Stimulated activated CD4-positive, alpha-beta T cell treated with anti-CD3 and anti-CD28 coated beads, TNF-alpha, amount 100 ng/mL, for 4 hours (primary cell): ENCODE results near the gene ZNF543.
"Not testable (repeated sequence)": the region's sequence is repeated elsewhere in the genome, so short reads cannot be mapped to it uniquely, and the experiment has no call there.

ENCODE experiments used
- DNase-seq, 3 experiments: peaks; one replicate each; pipeline ENCODE4 v3.0.0-alpha.2; 2020; ENCODE audit warnings: low read depth in 3 of 3

Gene ZNF543

DNA sequence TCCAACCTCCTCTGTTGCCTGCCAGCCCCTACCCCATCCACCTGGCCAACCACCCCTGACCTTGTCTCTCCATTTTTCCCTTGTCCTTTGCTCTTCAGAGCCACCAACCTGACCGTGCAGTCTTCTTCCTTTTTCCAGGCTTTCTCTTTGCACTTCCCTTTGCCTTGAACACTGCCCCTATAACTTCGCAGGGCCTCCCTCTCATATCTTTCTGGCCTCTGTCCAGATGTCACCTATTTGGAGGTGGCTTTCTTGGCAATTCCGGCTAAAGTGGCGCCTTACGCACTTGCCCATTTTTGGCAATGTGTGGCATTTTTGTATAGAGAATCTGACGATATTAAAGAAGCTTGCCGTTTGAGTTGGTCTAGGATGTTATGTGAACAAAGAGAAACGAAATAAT lies 844 bp downstream of the ZNF543 start:
- DNase-seq: no peak

DNA sequence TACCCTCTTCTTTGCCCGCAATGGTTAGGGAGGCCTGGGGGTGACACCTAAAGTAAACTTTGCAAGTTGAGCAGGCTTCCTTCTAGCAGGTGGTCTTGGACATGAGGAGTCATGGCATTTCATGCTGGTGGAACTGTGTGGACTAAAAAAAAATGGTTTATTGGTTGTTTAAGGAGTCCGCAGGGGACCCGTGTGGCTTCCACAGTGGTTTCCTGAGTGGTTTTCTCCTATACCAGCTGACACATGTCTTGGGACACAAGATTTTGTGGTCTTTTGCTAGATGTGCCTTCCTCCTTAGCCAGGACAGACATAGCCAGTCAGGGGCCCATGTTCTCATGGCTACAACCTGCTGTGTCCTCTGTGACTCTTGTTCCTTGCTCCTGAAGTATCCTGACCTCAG lies 1.5 kb downstream of the ZNF543 start:
- no peak for DNase-seq

DNA sequence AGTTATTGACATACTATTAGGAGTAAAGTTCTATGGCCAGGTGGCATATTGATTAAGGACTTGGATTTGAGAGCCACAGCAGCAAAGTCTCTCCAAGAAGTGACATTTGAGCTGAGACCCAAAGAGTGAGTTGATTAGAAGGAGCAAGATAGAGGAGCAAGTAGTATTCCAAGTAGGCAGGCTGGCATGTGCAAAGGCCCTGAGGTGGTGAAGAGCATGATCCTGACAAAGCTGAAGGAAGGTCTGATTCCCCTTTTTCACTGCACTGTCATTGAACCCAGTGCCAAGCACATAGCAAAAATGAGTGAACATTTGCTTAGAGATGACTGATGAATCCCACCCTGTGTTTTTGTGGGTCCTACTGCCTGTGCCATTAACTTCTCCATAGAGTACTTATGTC lies 4.7 kb downstream of the ZNF543 start:
- DNase-seq: no peak

DNA sequence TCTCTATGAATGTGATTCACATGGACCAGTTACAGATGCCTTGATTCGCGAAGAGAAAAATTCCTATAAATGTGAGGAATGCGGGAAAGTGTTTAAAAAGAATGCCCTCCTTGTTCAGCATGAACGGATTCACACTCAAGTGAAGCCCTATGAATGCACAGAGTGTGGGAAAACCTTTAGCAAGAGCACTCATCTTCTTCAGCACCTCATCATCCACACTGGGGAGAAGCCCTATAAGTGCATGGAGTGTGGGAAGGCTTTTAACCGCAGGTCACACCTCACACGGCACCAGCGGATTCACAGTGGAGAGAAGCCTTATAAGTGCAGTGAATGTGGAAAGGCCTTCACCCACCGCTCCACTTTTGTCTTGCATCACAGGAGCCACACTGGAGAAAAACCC lies 7.7 kb downstream of the ZNF543 start:
- no peak for DNase-seq

DNA sequence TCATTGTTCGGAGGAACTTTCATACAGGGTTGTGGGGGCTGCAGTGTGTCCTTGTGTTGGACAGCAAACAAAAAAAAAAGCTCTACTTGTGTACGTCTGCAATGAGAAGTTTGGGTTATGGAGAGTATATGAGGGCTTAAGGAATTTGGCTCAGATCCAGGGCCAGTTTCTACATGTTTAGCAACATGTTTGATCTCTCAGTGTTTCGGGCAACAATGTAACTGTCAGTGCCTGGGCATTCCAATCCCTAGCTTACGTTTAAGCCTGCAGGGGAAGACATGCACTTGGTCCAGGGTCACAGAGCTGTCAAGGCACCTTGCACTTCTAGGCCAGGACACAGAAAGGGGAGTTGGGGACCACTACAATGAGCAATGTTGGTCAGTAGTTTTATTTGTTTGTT lies 13.9 kb downstream of the ZNF543 start:
- DNase-seq: no peak

DNA sequence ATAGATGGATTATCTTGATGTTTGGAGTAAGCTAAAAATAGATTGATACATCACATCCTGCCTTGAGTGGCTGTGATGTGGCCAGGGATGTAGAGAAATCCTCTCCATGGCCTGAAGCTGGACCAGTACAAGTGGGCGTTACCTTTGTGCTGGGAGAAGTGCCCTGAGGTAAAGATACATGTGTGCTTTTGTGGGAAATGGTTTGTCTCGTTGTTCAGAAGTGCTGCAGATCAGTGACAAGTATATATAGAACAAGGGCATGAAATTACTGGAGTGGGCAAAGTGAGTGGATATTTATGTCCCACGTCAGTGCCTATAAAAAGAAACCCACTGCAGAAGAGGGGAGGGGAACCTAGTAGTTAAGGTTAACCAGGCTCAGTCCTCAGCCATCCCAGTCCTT lies 18.6 kb downstream of the ZNF543 start:
- DNase-seq: no peak

DNA sequence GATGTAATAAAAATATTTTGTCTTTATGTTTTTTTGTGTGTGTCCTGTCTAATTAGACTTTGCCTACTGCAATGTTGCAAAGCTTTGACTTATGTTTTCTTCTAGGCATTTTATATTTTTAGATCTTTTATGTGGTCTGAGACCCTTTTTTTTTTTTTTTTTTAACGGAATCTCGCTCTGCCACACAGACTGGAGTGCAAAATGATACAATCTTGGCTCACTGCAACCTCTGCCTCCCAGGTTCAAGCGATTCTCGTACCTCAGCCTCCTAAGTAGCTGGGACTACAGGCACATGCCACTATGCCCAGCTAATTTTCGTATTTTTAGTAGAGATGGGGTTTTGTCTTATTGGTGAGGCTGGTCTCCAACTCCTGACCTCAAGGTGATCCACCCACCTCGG lies 22.3 kb downstream of the ZNF543 start:
- DNase-seq: no peak

DNA sequence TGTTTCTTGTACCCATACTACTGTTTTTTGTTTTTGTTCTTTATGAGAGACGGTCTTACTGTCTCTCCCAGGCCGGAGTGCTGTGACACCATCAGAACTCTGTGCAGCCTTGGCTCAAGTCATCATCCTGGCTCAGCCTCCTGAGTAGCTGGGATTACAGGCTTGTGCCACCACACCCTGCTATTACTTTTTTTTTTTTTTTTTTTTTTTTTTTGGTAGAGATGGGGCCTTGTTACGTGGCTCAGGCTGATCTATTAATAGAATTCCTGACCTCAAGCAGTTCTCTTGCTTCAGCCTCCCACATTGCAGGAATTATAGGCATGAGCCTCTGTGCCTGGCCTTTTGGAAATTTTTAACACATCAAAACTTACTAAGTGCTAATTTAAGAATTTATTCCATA lies 27.9 kb downstream of the ZNF543 start:
- DNase-seq: no peak

DNA sequence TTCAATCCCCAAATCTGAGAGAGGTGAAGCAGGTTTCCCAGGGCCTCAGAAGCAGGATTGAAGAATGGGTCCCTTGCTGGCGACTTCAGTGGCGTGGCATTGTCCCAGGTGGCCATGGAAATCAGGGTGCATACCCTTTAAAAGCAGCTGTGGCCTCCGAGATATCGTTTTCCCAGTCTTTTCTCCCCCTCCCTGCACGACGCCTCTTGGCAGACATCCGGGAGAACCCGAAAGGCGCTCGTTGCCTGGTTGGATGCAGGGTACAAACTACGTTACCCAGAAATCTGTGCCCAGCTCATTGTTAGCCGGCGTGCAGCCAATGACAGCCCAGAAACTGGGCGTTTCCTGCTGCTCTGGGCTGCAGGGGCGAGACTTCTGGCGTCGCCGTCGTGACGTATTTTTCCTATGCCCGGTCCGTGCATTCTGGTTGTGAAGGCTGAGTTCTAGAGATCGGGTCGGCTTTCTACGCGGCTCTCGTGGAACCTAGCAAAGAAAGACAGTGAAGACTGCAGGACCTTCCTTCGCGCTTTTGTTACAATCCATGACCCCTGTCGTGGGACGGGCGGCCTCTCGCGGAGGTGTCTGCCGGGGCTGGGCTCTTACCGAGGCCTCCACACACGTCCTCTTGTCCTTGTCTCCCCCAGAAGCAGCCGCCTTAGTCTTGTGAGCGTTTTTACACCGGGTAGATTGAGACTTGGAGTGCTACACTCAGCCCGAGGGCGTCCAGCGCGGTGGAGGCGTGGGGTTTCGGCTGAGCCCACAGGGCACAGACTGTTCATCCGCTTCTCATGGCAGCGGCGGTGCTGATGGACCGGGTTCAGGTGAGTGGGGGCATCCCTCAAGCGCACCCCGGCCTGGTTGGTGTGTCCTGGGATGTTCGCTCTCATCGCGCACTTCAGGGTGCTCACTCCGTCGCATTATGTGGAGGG lies 30.9 kb downstream of the ZNF543 start, which contains the start of gene ZNF304:
ZNF304 (plus strand) TSS at position 395 of the 929 bp plus-strand sequence; CDS start at position 789, 394 bp downstream.
- DNase-seq: peak; percentile 45 to 69 (median 67)

DNA sequence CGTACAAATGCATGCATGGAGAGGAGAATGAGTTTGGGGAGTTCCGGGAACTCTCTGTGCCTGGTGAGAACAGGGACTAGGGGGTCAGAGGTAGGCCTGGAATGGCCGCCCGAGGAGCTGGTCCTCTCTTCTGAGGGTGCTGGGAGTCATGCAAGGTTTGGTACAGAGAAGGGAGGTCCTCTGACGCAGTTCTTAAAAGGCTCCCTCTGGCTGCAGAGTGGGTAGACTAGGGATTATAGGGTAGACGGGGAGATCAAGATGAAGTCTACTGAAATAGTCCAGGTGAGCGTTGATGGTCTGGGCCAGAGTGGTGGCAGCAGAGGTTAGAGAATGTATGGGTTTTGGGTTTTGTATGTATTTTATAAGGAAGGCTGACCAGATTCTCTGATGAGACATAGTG lies 31.6 kb downstream of the ZNF543 start:
- no peak for DNase-seq

DNA sequence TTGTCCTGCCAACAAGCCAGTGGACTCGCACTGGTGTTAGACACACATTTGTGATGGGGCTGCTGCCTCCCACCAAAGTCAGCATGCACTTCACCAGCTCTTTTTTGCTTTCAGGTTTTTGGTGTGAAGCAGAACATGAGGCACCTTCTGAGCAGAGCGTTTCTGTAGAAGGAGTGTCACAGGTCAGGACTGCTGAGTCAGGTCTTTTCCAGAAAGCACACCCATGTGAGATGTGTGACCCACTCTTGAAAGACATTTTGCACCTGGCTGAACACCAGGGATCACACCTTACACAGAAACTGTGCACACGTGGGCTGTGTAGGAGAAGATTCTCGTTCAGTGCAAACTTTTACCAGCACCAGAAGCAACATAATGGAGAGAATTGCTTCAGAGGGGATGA lies 35.6 kb downstream of the ZNF543 start:
- DNase-seq: no peak

DNA sequence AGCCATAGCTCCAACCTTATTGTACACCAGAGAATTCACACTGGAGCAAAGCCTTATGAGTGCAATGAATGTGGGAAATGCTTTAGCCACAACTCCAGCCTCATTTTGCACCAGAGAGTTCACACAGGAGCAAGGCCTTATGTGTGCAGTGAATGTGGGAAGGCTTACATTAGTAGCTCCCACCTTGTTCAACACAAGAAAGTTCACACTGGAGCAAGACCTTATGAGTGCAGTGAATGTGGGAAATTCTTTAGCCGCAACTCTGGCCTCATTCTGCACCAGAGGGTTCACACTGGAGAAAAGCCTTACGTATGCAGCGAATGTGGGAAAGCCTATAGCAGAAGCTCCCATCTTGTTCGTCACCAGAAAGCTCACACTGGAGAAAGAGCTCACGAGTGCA lies 37.1 kb downstream of the ZNF543 start:
- DNase-seq: no peak

DNA sequence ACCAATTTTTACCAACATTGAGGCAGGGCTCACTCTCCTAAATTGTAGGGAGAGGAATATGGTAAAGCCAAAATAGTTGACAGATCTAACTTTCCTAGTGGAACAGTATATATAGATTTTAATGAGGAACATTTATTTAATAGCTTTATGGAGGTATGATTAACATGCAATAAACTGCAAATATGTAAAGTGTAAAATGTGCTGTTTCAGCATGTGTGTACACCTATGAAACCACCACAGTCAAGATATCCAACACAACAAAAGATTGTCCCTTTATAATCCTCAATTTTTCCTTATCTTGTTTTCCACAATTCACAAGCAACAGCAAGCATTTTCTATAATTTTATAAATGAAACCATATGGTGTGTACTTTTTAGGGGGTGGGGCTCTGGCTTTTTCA lies 39.0 kb downstream of the ZNF543 start:
- DNase-seq: no peak

DNA sequence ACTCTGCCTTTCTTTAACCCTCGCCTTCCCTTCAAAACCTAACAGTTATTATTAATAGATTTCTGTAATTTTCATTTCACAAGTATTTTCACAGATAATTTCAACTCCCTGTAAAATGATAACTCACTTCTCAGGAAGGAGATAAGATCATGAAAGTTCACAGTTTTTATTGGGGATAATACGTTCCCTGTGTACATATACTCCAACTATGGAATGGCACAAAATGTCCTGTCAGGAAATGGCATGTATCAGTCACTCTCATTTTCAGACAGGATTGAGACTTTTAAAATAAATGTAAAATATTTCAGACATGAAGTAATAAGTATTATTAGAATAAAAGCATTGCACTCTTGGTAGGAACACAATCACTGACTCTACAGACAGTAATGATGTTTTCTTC lies 42.1 kb downstream of the ZNF543 start:
- no peak for DNase-seq

DNA sequence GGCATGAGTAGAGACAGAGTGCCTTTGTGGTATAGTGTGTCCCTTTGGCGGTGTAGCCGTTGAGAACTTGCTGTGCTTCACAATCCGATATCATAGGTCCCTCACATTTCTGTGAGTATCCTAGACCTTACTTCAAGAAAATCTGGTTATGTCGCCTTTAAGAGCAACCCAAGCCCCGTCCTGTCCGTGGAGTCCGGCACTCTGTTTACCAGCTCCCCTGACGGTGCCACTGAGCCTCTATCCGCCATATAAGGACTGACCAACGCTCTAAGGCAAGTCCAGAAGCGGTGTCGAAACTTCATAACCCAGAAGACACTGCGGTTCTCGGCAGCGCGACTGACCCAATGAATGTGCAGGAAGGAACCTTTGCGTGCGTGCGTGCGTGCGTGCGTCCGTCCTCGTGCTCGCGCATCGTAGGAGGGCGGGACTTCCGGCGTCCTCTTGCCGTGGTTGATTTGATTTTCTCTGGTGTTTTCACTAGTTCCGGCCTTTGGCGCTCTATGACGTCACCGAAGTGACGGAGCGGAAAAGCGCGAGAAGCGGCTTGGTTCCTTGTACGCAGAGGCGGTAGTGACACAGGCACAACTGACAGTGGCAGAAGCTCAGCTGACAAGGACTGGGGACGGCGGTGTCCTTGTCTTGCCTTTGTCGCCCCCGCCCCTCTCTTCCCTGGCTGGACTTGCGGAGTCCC lies 42.9 kb downstream of the ZNF543 start, which contains the start of the genes TRAPPC2B and ZNF547:
TRAPPC2B (plus strand) TSS at position 555 of the 691 bp plus-strand sequence. CDS start 1,283 bp downstream, outside the sequence.
ZNF547 (plus strand) TSS at position 555 of the 691 bp plus-strand sequence. CDS start 5,005 bp downstream, outside the sequence.
- DNase-seq: peak; percentile 94 to 98 (median 97)

DNA sequence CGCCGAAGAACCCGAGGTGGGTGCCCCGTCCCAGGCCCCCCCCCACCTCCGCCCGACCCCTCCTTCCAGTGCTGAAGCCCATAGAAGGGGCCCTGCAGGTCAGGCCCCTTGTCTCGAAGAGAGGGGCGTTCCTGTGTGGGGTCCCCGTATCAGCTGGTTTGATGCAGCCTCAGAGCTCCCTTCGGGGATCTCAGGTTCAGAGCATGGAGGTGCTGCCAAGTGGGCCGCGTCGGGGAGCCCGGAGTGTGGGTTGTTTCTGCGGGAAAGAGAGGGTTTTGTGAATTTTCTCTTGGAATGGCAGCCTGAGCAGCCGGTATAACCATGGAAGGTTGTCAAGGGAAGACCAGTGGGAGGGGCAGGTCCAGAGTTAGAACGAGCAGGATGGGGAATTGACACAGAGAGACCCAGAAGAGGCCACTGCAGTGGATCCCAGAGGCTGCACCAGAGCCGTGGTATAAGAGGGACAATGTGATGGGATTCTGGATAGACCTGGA lies 43.5 kb downstream of the ZNF543 start:
- no peak for DNase-seq

DNA sequence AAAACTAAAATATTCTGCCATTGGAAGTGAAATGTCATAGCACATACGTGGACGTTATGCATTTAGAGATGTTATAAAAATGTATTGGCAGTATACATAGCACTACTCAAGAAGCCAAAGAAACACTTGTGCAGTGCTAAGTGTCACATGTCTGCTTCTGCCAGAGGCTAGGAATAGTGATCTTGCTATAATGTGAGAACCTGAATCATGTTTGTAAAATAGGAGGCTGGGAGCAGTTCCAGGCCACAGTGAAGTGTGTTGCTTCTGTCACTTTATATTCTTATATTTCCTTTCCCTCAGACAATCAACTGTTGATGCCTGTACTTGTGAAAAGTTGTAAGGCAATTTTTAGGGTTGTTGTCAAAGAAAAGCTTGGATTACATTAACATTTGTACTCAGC lies 46.5 kb downstream of the ZNF543 start:
- no peak for DNase-seq

DNA sequence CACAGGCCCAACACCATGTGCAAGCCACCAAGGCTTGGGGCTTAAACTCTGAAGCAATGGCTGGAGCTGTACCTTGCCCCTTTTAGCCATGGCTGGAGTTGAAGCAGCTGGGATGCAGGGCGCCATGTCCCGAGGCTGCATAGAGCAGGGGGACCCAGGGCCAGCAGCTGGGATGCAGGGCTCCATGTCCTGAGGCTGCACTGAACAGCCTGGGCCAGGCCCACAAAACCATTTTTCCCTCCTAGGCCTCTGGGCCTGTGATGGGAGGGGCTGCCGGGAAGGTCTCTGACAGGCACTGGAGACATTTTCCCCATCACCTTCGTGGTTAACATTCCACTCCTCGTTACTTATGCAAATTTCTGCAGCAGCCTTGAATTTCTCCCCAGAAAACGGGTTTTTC lies 53.9 kb downstream of the ZNF543 start:
- no peak for DNase-seq

DNA sequence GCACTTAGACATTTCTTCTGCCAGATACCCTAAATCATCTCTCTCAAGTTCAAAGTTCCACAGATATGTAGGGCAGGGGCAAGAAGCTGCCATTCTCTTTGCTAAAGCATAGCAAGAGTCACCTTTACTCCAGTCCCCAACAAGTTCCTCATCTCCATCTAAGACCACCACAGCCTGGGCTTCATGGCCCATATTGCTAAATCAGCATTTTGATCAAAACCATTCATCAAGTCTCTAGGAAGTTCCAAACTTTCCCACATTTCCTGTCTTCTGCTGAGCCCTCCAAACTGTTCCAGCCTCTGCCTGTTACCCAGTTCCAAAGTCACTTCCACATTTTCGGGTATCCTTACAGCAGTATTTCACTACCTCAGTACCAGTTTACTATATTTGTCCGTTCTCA lies 54.4 kb downstream of the ZNF543 start:
- not testable (repeated sequence) for DNase-seq

DNA sequence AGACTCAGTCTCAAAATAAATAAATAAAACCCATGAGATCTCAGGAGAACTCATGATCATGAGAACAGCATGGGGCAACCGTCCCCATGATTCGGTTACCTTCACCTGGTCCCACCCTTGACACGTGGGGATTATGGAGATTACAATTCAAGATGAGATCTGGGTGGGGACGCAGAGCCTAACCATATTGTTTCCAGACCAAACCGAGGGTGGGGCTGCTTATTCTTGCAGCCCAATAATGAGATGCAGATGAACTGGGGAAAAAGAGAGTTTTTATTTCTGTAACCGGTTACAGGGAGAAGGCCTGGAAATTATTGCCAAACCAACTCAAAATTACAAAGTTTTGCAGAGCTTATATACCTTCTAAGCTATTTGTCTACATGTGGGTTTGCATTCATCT lies 55.9 kb downstream of the ZNF543 start:
- no peak for DNase-seq

DNA sequence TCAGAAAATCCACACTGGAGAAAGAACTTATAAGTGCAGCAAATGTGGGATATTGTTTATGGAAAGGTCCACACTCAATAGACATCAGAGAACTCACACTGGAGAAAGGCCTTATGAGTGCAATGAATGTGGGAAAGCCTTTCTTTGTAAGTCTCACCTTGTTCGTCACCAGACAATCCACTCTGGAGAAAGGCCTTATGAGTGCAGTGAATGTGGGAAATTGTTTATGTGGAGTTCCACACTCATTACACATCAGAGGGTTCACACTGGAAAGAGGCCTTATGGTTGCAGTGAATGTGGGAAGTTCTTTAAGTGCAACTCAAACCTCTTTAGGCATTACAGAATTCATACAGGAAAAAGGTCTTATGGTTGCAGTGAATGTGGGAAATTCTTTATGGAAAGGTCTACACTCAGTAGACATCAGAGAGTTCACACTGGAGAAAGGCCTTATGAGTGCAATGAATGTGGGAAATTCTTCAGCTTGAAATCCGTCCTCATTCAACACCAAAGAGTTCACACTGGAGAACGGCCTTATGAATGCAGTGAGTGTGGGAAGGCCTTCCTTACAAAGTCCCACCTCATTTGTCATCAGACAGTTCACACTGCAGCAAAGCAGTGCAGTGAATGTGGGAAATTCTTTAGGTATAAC lies 57.4 kb downstream of the ZNF543 start:
- no peak for DNase-seq
